ENCODE data around the gene FAM163A.
"Not testable (repeated sequence)": the region's sequence is repeated elsewhere in the genome, so short reads cannot be mapped to it uniquely, and the experiment has no call there.

The FAM163A gene

DNA sequence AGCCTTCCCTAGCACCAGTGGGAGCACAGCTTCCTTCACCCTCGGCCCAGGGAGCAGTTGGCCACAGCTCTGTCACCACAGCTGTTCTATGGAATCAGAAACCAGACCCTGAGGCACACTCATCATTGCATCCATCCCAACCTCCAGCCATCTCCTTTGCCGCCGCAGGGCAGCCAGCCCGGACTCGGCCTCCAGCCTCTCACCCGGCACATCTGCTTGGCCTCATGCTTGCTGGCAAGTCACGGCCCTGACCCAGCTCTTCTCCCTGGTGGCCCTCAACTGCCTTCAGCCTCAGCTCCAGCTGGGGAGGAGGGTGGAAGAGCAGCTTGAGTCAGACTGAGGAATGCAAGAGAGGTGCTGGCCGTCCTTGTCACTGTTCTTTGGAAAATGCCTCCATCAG, 74.7 kb downstream of the FAM163A start:
- no peak for DNase-seq

DNA sequence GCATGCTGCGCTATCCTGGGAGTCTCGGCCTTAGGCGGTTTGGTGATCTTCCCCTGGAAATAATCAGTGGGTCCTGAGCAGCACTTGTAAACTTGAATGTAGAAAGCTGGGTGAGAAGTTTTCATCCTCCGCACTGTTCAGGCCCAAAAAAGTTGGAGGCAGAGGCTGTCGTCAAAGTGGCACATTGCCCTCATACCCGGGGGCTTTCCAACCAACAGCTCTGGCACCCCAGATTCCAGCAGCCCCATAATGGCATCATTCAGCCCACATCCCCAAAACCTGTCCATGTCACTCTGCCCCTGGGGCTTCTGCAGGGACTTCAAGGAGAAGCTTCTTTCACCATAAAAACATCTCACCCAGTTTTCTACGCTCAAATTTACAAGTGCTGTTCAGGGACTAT, 75.2 kb downstream of the FAM163A start:
- DNase-seq, result no peak

DNA sequence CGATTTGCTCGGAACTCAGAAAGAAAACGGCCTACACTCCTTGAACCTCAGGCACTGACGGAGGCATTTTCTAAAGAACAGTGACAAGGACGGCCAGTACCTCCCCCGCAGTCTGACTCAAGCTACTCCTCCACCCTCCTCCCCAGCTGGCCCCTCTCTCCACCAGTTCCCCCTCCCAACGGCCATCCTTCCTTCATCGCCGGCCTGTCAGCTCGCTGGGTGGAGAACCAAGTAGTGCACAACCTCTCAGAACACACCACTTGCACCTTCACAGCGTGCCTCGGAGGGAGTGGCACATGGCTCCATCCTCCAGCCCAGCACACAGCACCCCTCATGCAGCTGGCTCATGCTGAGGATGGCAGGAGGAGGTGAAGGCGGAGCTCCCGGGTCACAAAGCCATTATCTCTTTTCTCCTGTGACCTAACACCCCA, 75.7 kb downstream of the FAM163A start:
- DNase-seq, result no peak

DNA sequence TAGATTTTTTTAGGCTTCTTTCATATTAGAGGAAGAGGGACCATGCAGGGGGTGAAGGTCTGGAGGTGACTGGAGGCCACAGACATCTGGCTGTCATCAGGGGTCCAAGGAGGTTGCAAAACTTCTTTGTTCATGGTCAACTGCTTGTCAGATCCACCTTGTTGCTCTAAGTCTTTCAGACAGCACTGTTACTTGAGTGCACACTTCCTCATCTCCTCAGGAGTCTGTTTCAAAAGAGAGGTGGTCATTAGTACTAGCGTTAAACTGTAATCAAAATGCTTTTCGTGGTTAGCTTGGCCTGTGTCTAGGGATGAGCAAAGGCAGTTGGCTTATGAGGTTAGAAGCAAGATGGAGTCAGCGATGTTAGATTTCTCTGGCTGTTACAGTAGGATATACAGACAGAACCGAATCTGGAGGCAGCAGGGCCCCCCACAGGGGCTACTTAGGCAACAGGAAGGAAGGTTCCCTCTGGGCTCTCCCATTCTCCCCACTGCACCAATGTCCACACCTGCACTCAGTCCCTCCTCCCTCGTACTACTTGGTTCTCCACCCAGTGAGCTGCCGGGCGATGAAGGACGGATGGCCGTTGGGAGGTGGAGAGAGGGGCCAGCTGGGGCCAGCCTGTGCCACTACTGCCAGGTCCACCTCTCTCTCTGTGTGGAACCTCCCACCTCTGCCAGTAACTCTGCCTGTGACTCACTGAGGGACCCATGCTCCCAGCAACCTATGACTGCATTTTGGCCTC, 77.3 kb downstream of the FAM163A start:
- DNase-seq, result no peak

DNA sequence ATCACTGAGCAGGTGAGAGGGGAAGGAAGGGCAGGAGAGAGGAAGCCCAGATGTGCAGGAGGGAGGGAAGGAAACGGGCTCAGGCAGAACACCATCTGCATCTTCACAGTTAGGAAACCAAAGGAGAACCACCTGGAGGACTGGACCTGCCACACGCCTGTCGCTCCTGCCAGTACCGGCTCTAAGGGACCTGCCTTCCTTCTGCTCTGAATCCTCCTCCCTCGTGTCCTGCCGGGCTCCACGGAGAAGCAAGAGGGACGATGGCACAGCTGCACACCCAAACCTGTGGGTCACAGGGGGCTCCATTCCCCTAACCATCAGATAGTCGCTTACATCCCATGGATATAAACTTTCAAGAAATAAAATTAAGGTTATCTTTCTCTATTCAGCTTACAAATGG, 78.4 kb downstream of the FAM163A start:
- DNase-seq, result no peak

DNA sequence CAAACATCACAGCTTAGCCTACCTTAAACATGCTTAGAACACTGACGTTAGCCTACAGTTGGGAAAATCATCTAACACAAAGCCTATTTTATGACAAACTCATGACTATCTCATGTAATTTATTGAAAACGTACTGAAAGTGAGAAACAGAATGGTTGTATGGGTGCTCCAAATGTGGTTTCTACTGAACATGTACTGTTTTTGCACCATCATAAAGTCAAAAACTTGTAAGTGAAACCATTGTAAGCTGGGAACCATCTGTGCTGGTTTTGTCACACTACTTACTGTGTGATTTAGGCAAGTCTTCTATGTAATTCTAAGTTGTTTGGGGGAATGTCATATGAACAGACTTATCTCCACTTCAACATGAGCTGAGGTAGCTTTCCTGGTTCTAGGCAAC, 79.0 kb downstream of the FAM163A start:
- DNase-seq, result no peak

DNA sequence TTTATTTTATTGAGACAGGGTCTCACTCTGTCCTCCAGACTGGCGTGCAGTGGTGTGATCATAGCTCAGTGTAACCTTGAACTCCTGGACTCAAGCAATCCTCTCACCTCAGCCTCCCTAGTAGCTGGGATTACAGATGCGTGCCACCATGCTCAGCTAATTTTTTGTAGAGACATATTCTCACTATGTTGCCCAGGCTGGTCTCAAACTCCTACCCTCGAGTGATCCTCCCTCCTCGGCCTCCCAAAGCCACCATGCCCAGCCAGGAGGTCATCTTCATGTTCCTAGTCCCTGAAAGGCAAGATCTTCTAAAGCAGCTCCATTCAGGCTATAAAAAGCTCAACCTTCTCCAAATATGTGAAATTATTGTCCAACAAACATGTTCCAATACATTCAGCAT, 80.6 kb downstream of the FAM163A start:
- DNase-seq, result no peak

DNA sequence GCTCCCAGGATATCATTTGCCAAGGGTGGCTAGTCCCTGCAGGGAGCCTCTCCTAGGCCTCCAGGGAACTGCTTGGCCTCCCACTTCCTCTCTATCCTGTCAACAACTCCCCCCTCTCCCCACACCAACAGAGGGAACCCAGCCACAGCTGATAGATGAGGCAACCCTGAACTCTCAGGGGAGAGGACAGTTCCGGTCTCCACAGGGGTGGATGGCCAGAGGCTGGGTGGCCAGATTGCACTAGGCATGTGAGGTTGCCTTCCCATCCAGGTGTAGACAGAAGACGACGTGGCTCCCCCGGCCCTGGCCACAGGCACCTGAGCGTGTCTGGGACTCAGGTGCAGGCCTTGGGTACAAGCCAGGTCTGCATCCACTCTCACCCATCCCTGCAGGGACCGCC, 81.2 kb downstream of the FAM163A start:
- DNase-seq, result no peak

DNA sequence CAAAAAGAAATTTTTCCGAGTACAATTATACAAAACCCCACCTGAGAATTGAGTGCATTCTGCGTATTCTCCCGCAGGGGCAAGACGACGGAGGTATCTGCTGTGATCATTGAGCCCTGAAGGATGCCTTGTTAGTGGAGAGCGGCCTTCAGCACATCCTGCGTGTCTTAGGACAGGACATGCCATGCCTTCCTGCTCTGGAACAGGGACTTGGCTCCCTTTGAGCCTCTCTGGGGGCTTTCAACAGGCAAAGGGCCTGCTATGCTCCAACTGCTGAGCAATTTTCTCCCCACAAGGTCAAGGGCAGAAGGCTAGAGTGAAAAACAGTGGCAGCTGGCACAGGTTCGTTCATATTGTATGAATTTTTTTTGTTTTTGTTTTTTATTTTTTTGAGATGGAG, 82.1 kb downstream of the FAM163A start:
- DNase-seq, result no peak

DNA sequence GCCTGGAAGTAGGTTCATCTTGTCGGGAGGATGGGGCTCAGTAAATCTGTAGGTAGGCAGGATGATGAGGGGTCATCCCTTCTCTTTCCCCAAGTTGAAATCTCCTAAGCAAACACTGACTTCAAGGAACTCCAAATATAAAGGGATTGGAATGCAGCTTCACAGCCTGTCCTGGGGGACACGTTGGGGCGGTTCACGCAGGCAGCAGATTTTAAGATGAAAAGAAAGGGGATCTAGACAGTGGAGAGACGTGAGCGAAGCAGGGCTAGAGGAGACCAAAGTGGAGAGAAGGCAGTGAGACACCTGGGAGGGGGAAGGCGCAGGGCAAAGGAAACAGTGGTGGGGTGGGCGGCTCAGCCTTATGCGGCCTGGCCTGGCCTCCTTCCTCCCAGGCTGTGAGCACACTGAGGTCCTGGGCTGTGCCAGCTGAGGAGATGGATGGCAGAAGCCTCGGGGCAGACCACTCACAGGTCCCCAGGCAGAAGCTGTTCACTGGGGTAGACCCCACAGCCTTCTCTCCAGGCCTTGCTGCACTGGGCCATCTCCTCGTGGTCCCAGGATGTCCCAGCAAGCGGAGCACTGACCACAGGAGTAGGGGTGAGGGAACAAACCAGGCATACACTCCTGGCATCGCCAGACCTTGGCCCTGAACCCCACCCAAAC, 82.8 kb downstream of the FAM163A start:
- DNase-seq, result no peak

DNA sequence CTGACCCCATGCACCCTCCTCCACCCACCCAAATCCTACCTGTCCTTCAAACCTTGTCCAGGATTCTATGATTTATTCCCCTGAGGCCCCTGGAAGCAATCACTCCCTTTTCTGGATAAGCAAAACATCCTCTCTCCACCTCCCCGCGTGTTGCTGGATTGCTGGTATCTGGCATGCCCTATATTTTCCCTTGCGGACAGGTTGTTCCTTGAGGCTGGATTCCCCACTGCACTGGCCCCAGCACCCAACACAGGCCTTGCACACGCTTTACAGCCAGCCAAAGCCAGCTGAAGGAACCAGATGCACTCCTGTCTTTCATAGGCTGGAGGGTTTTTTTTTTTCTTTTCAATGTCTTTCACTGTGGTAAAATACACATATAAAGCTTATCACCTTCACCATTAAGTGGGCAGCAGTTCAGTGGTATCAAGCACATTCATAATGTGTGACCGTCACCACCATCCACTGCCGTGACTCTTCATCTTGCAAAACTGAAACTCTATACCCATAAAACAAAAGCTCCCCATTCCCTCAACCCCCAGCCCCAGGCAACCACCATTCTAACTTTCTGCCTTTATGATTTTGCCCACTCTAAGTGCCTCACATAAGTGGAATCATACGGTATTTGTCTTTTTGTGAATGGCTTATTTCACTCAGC, 83.7 kb downstream of the FAM163A start:
- no peak for DNase-seq

DNA sequence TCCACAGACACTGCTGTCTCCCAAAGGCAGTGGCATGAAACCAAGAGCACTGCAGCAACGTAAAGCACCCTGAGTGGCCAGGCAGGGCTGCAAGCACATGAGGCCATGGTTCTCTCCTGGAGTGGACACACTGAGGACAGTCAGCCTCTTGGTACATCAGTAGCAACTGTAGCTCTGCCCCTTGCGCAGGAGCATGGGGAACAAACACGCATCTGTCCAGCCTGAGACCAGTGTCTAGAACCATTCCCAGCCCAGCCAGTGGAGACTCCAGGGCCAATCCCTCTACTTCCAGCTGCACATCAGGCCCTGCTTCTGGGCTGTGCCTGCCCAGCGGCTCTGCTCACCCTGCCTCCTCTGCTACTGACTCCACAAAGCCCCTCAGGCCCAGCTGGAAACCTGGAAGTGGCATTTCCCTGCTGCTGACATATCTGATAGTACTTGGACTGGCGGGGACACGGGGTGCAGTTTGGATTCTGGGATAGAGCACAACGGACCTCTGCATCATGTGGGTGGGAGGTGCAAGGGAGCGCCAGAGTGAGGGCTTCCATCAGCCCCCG, 85.5 kb downstream of the FAM163A start:
- no peak for DNase-seq

DNA sequence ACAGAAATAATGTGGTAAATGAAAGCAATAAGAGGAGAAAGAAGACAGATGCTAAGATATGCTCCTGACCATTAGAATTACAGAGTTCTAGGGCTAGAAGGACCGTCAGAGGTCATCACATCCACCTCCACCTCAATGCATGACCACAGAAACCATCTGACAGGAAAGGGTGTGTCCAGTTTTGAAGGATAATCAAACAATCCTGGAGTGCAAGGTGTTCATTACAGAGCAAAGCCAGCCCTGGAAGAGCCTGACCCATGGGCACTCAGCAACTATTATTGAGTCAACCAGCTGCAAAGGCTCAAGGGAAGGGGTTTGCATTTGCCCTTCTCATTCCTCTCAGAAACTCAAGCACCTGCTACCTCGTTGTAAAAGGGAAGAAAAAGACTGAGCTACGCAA, 88.1 kb downstream of the FAM163A start:
- no peak for DNase-seq

DNA sequence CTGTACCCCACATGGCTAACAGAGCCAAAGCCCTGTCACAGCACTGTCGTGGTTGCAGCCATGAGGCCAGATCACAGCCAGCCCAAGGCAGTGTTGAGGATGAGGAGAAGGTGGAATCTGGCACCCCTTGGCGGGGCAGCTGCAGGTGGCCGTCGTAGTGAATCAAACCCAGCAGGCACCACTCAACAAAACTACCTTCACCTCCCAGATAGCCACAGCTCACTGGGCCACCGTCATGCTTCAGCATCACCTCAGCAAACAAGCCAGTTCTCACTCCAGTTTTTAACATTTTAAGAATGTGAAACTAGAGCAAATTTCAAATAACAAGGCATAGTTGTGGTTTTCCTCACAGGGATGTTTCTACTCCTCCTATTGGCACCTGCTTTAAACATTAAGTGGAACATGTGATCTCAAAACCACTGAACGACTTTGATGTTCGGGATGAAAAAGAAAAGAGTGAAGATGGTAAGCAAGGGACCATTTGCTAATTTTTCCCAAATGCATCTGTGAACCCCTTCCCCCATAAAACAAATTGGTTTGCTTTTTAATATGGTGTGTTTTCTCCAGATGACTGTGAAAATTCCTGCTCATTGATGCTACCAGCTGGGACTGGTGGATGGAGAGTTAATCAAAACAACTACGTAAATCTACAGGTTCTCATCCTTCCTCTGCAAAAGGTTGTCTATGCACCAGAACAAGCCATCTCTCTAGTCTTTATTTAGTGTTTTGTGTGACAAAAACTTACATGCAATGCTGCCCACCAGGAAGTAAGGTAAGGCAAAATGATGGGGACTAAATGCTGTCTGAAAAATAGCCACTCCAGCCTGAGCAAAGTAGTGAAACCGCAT, 89.0 kb downstream of the FAM163A start:
- DNase-seq, result no peak

DNA sequence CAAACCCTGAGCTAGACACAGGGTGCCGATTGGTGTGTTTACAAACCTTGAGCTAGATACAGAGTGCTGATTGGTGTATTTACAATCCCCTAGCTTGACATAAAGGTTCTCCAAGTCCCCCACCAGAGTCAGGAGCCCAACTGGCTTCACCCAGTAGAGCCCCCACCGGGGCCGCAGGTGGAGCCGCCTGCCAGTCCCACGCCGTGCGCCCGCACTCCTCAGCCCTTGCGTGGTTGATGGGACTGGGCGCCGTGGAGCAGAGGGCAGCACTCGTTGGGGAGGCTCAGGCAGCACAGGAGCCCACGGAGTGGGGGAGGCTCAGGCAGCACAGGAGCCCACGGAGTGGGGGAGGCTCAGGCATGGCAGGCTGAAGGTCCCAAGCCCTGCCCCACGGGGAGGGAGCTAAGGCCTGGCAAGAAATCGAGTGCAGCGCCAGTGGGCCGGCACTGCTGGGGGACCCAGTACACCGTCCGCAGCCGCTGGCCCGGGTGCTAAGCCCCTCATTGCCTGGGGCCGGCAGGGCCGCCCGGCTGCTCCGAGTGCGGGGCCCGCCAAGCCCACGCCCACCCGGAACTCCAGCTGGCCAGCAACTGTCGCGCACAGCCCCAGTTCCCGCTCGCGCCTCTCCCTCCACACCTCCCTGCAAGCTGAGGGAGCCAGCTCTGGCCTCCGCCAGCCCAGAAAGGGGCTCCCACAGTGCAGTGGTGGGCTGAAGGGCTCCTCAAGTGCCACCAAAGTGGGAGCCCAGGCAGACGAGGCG, 93.8 kb downstream of the FAM163A start:
- DNase-seq, result not testable (repeated sequence)

DNA sequence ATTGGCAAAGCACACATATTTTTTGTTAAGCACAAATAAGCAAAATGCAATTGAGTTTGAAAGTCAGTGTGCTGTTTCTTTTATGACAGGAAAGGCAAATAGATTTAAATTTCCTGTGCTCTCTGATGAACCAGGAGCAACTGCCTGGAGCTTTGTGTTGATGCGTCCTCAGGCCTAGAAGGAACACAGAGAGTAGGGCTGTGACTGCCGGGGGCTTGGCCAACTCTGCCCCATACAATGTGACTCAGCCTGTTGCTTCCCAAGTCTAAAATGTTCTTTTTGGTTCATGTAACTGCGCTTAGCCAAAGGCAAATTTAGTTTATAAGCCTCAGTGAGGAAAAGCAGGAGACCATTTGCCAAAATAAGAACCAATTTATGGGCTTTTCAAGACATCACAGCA, 97.0 kb downstream of the FAM163A start:
- DNase-seq, result no peak

DNA sequence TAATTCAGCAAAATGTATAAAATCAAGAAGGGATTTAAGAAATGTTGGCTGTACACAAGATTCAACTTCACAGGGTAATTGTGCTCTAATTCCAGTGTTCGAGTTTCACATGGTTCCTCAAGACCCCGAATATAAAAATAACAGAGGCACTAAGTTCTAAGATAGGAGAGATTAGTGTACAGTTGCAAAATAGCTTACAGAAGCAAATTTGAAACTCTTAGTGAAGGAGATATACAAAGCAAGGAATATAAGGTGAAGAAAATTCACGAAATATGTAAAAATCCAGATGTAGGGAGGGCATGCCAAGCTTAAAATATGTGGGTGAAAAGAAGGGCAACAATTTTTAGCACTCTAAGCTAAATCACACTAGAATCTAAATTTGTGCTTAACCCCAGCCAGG, 105.1 kb downstream of the FAM163A start:
- DNase-seq, result no peak

DNA sequence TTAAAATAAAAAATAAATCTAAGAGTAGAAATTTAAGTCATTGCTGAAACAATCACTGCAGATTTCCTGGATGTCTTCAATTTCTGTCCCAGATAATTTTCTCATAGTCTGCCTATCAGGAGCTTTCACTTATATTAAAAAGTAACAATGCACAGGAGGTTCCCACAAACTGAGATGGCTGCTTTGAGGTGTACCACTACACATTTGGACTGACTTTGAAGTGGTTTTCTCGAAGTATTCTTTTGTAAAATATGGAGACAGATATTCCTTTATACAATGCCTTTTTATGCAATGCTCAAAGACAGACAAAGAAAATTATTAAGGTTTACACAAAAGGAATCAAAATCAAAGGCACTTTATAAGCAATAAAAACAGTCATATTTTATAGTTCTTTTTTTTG, 110.0 kb downstream of the FAM163A start:
- no peak for DNase-seq

DNA sequence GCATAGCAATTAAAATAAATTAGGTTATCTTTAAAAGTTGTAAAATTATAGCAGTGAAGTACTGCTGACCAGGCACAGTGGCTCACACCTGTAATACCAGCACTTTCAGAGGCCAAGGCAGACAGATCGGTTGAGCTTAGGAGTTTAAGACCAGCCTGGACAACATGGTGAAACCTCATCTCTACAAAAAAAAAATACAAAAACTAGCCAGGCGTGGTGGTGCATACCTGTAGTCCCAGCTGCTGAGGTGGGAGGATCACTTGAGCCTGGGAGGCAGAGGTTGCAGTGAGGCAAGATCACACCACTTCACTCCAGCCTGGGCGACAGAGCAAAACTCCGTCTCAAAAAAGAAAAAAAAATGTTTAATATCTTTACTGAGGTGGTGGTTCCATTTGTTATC, 112.7 kb downstream of the FAM163A start:
- DNase-seq, result not testable (repeated sequence)

DNA sequence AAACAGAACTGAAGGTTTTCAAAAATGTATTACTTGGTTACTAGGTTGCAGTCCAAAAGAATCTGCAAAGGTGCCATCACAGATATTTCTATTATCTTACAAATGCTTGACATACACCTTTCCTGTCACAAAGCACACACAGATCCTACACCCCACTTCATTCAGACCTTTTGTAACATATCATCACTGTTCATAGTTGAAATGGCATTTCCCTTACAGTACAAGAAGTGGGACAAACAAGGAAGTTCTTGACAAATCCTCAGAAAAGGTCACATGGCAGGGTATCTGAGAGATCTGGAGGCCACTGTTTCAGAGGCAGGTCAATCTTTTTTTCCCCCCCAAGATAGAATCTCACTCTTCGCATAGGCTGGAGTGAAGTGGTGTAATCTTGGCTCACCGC, 113.2 kb downstream of the FAM163A start:
- no peak for DNase-seq

DNA sequence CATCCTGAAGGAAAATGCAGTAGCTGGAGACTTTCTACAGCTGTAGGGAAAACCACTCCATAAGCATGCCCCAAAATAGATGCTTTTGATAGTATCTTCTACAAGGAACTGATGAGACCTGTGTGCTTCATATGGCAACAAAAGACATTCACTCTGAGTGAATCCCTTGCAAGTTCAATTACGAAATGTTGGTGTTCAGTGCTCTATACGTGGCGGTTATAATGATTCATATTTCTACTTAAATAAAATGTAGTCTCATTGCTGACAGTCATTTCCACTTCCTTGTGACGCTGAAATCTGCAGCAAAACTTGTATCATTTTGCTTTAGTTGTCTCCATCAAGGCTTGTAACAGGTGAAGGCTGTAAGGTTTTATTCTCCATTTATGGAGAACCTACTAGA, 113.9 kb downstream of the FAM163A start:
- DNase-seq, result no peak

DNA sequence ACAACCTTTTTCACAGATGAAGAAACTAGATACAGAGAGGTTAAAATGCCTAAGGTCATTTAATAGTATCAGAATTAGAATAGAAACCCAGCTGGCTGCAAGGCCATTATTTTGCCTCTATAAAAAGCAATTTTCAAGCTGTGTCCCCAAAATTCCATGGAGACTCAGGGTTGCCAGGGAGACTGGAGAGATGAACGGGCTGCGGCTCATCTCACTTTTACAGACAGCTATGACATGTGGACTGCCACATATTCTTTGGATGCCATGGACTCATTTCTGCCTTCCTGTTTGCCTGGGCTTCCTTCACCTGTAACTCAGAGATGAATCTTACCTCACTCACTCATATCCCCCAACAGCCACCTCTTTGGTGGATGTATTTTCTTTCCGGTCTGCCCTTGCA, 117.6 kb downstream of the FAM163A start:
- no peak for DNase-seq

Data from NCI-H1092 (cell line).